CD14-positive monocyte (primary cell): Measurements from ENCODE around the gene MTR. TPM values are rescaled to one million over a fixed set of nuclear protein-coding genes. Genes with fewer than 3 reads are reported as not detected.
"Not testable (repeated sequence)": the region's sequence is repeated elsewhere in the genome, so short reads cannot be mapped to it uniquely, and the experiment has no call there.

ENCODE experiments used
- DNase-seq, 3 donors: peaks; one replicate each; pipeline ENCODE4 v3.0.0-alpha.2; 2011 to 2022
- H2AFZ ChIP-seq: 2 replicates; pipeline ENCODE4 v1.6.0; 2012; ENCODE audit warnings: mild to moderate bottlenecking, low read depth, low read length, inconsistent platforms; ENCODE audit not compliant: insufficient read depth, poor library complexity, severe bottlenecking
- H3K27ac ChIP-seq, 2 donors: 1 replicate in 1 of 2; 2 replicates in 1 of 2; pipeline ENCODE4 v1.5.1; 2012 to 2013; ENCODE audit warnings: low read length in 2 of 2, control low read depth in 1 of 2, inconsistent platforms in 1 of 2, low read depth in 1 of 2, mild to moderate bottlenecking in 1 of 2
- H3K27me3 ChIP-seq, 2 donors: one replicate each; pipeline versions ENCODE4 v1.6.0 to v1.6.1; 2011 to 2013; ENCODE audit warnings: low read length in 2 of 2; ENCODE audit not compliant: control insufficient read depth in 2 of 2, insufficient read depth in 2 of 2
- H3K36me3 ChIP-seq, 2 donors: replicated peaks in 1 of 2; 1 replicate in 1 of 2; 2 replicates in 1 of 2; pipeline versions ENCODE4 v1.5.1 to v1.6.1; 2012 to 2013; ENCODE audit warnings: low read length in 2 of 2, control low read depth in 1 of 2, inconsistent platforms in 1 of 2, mild to moderate bottlenecking in 1 of 2; ENCODE audit not compliant: insufficient read depth in 2 of 2, control insufficient read depth in 1 of 2
- H3K4me1 ChIP-seq, 2 donors: 1 replicate in 1 of 2; 2 replicates in 1 of 2; pipeline versions ENCODE4 v1.5.1 to v1.6.1; 2012 to 2013; ENCODE audit warnings: low read length in 2 of 2, control low read depth in 1 of 2, inconsistent platforms in 1 of 2, mild to moderate bottlenecking in 1 of 2, moderate library complexity in 1 of 2; ENCODE audit not compliant: insufficient read depth in 2 of 2, control insufficient read depth in 1 of 2
- H3K4me2 ChIP-seq: replicated peaks from 2 replicates; pipeline ENCODE3; 2012; ENCODE audit warnings: low read length, moderate library complexity, mild to moderate bottlenecking; ENCODE audit not compliant: poor library complexity, severe bottlenecking; ENCODE audit errors: extremely low read depth
- H3K4me3 ChIP-seq, 3 experiments: fragments of 200-600 bp in 1 of 3; sonication (generic) in 1 of 3; replicated peaks in 1 of 3; 1 replicate in 2 of 3; 2 replicates in 1 of 3; pipeline ENCODE4 v1.5.1; 2011 to 2013; ENCODE audit warnings: low read length in 3 of 3, mild to moderate bottlenecking in 3 of 3, control low read depth in 2 of 3, low read depth in 2 of 3, inconsistent platforms in 1 of 3, moderate library complexity in 1 of 3
- H3K79me2 ChIP-seq: 2 replicates; pipeline ENCODE4 v1.6.0; 2012; ENCODE audit warnings: mild to moderate bottlenecking, control low read depth, inconsistent platforms, low read length, moderate library complexity; ENCODE audit not compliant: insufficient read depth
- H3K9ac ChIP-seq: 2 replicates; pipeline ENCODE4 v1.6.0; 2017; ENCODE audit warnings: low read length, mild to moderate bottlenecking; ENCODE audit not compliant: insufficient read depth, poor library complexity, severe bottlenecking
- H3K9me3 ChIP-seq, 2 donors: replicated peaks in 1 of 2; 1 replicate in 1 of 2; 2 replicates in 1 of 2; pipeline versions ENCODE4 v1.5.1 to v1.6.1; 2012 to 2013; ENCODE audit warnings: low read length in 2 of 2, control low read depth in 1 of 2; ENCODE audit not compliant: control insufficient read depth in 1 of 2, insufficient read depth in 1 of 2
- H4K20me1 ChIP-seq: 2 replicates; pipeline ENCODE4 v1.6.0; 2012; ENCODE audit warnings: mild to moderate bottlenecking, low read length, control low read depth, moderate library complexity; ENCODE audit not compliant: insufficient read depth
- H3K27ac Mint-ChIP-seq, 7 donors: one replicate each; pipeline ENCODE4 v1.8.0; 2020; ENCODE audit warnings: mild to moderate bottlenecking in 7 of 7, mixed read lengths in 7 of 7, moderate library complexity in 6 of 7, inconsistent platforms in 2 of 7
- H3K27me3 Mint-ChIP-seq, 3 donors: one replicate each; pipeline ENCODE4 v1.8.0; 2021 to 2022; ENCODE audit warnings: low read depth in 3 of 3, mild to moderate bottlenecking in 3 of 3, mixed read lengths in 3 of 3, moderate library complexity in 3 of 3, inconsistent platforms in 1 of 3
- H3K36me3 Mint-ChIP-seq, 2 donors: one replicate each; pipeline ENCODE4 v1.8.0; 2020; ENCODE audit warnings: mixed read lengths in 2 of 2, inconsistent platforms in 1 of 2, mild to moderate bottlenecking in 1 of 2
- H3K4me1 Mint-ChIP-seq: one replicate; pipeline ENCODE4 v1.8.0; 2020; ENCODE audit warnings: mild to moderate bottlenecking, mixed read lengths
- H3K4me3 Mint-ChIP-seq, 2 donors: one replicate each; pipeline ENCODE4 v1.8.0; 2020; ENCODE audit warnings: mild to moderate bottlenecking in 2 of 2, mixed read lengths in 2 of 2, moderate library complexity in 1 of 2
- H3K9me3 Mint-ChIP-seq, 7 donors: one replicate each; pipeline ENCODE4 v1.8.0; 2020 to 2022; ENCODE audit warnings: mixed read lengths in 7 of 7, mild to moderate bottlenecking in 6 of 7, moderate library complexity in 6 of 7, inconsistent platforms in 2 of 7
- CTCF ChIP-seq: fragments of 200-600 bp; IDR thresholded peaks from one replicate; pipeline ENCODE4 v1.8.0; 2022; ENCODE audit warnings: antibody characterized with exemption, mild to moderate bottlenecking
- WGBS: methylation state at CpG from one replicate; pipeline ENCODE4 v1.1.5; 2013; ENCODE audit warnings: missing lambda C conversion rate; ENCODE audit not compliant: insufficient coverage; 5-methylcytosine and 5-hydroxymethylcytosine counted together
- intact Hi-C, 2 donors: fragments of 100-400 bp; cut with micrococcal nuclease; formaldehyde crosslinking; loops; one replicate each; pipeline versions ENCODE4 v1.15.0 to v1.15.1; 2023
- polyA plus RNA-seq, 3 donors: library from polyadenylated mRNA; depleted of rRNA in 1 of 3; unstranded in 2 of 3; stranded (reverse) in 1 of 3; fragments of 300-500 nt in 2 of 3; fragments of >200 nt in 1 of 3; fragmentation: Illumina TruSeq in 2 of 3; gene quantifications; 1 replicate in 2 of 3; 2 replicates in 1 of 3; pipeline ENCODE4 v1.2.3, GENCODE V29; 2012 to 2021

The MTR gene
- polyA plus RNA-seq, 3 donors = 3.4 to 5.4 (median 4.7) TPM

GRCh38 chr1:236907205-236907604, 112.1 kb downstream of the MTR start:
- TF ChIP-seq CTCF = no peak
- intact Hi-C loops = no loop called here
- Histone ChIP-seq H3K27ac (no peak overlapping the region), H4K20me1 (no peaks in the 10 kb centered on the region), H2AFZ (no peak overlapping the region), H3K4me1 (peaks cover 0 to 9% of the 10 kb centered on the region in 2 donors), H3K9me3 (no peaks in the 10 kb centered on the region), H3K4me3 (no peak overlapping the region), H3K36me3 (no peaks in the 10 kb centered on the region), H3K9ac (no peak overlapping the region), H3K27me3 (peaks cover 3 to 4% of the 10 kb centered on the region in 2 donors), H3K79me2 (no peaks in the 10 kb centered on the region), H3K4me2 (no peak overlapping the region)
- Mint-ChIP-seq H3K27ac (no peak overlapping the region), H3K9me3 (peaks cover 2 to 8% (median 5%) of the 10 kb centered on the region in 7 donors), H3K4me1 (peaks cover 9% of the 10 kb centered on the region), H3K4me3 (no peak overlapping the region), H3K36me3 (peaks cover 0 to 2% of the 10 kb centered on the region in 2 donors), H3K27me3 (peaks cover 4 to 6% (median 6%) of the 10 kb centered on the region in 3 donors)
- DNase-seq = no peak
- WGBS = 72% methylated on average over 4 of the region's 7 CpGs

GRCh38 chr1:236908669-236909068, 113.6 kb downstream of the MTR start:
- Mint-ChIP-seq H3K27ac (no peak overlapping the region), H3K36me3 (no peaks in the 10 kb centered on the region), H3K9me3 (peaks cover 2 to 11% (median 6%) of the 10 kb centered on the region in 7 donors), H3K4me1 (peaks cover 9% of the 10 kb centered on the region), H3K27me3 (peaks cover 4 to 6% (median 6%) of the 10 kb centered on the region in 3 donors), H3K4me3 (no peak overlapping the region)
- Histone ChIP-seq H3K27ac (no peak overlapping the region), H3K4me1 (peaks cover 0 to 9% of the 10 kb centered on the region in 2 donors), H3K9ac (no peak overlapping the region), H3K4me3 (no peak overlapping the region), H3K79me2 (no peaks in the 10 kb centered on the region), H3K36me3 (no peaks in the 10 kb centered on the region), H2AFZ (no peak overlapping the region), H3K4me2 (no peak overlapping the region), H3K27me3 (peaks cover 3 to 4% of the 10 kb centered on the region in 2 donors), H3K9me3 (no peaks in the 10 kb centered on the region), H4K20me1 (no peaks in the 10 kb centered on the region)
- 64% methylated on average over 2 of the region's 2 CpGs for WGBS
- TF ChIP-seq CTCF = no peak
- intact Hi-C loops = no loop called here
- no peak for DNase-seq

GRCh38 chr1:236911047-236911446, 116.0 kb downstream of the MTR start:
- H3K27ac ChIP-seq, H2AFZ ChIP-seq, H3K79me2 ChIP-seq, DNase-seq, H3K4me2 ChIP-seq, H3K9me3 ChIP-seq, H3K4me3 Mint-ChIP-seq, H3K27me3 ChIP-seq, H3K36me3 ChIP-seq, H3K36me3 Mint-ChIP-seq, H3K9ac ChIP-seq, H4K20me1 ChIP-seq, H3K4me1 ChIP-seq, H3K4me3 ChIP-seq, H3K4me1 Mint-ChIP-seq, H3K27me3 Mint-ChIP-seq, H3K27ac Mint-ChIP-seq, intact Hi-C loops: not testable (repeated sequence)
- 97% methylated on average over 5 of the region's 7 CpGs for WGBS
- H3K9me3 Mint-ChIP-seq = peaks cover 5 to 13% (median 7%) of the 10 kb centered on the region in 7 donors
